ENCODE data around the gene TYK2. TPM values are rescaled to one million over a fixed set of nuclear protein-coding genes. Genes with fewer than 3 reads are reported as not detected.

TYK2 gene
- total and polyA plus RNA-seq, 9 of the 15 experiments (the other 6 are each of a cell fraction or from before 2014, with no cell fraction given): 15.0 to 182 (median 85.9) TPM

- TF ChIP-seq ATF6 (CRISPR knock-in tag; IDR thresholded peaks at IDR 0.05): peak; percentile 57; the same call in 1 of the 2 replicates
- TF ChIP-seq TBP (optimal IDR thresholded peaks at IDR 0.05; ENCODE audit: low read depth, low read length): peak; percentile 75
- TF ChIP-seq EGR1 (conservative IDR thresholded peaks at IDR 0.05): peak; percentile 99
- TF ChIP-seq PKNOX1 (IDR thresholded peaks at IDR 0.05): peak; percentile 98
Observed at GRCh38 chr19:10419646-10420443, 39.5 kb upstream of the TYK2 start (continued).

- Histone ChIP-seq H3K9ac (ENCODE audit: insufficient read depth in 1 of 2, low read depth in 2 of 2, low read length in 2 of 2) (peak overlapping the region; percentile 87 to 92), H3K9me3 (replicated peaks; ENCODE audit: control insufficient read depth, insufficient read depth, low read depth, low read length) (peaks cover 4% of the 10 kb centered on the region), H4K20me1 (replicated peaks; ENCODE audit: control insufficient read depth, insufficient read depth, low read length) (peaks cover 13% of the 10 kb centered on the region), H3K79me2 (ENCODE audit: control insufficient read depth, insufficient read depth, low read length) (peaks cover 66% of the 10 kb centered on the region), H2AFZ (ENCODE audit: low read depth, low read length) (peak overlapping the region; percentile 86), H3K4me2 (ENCODE audit: insufficient read depth, low read length) (peak overlapping the region; percentile 100), H3K9me1 (ENCODE audit: control insufficient read depth, insufficient read depth, low read length) (no peaks in the 10 kb centered on the region), H3K4me3 (peak overlapping the region; percentile 75), H3K4me1 (replicated peaks in 1 of 2; ENCODE audit: control insufficient read depth in 2 of 2, insufficient read depth in 2 of 2, low read length in 2 of 2) (peaks cover 42 to 75% of the 10 kb centered on the region in 2 experiments; a peak in 4 of 5 replicates), H3K27me3 (ENCODE audit: control insufficient read depth in 2 of 2, insufficient read depth in 2 of 2, low read length in 2 of 2) (no peaks in the 10 kb centered on the region), H3K36me3 (ENCODE audit: control insufficient read depth, insufficient read depth, low read length) (no peaks in the 10 kb centered on the region; the same call in 2 of the 3 replicates), H3K27ac (ENCODE audit: extremely low read depth, low read depth, low read length) (peak overlapping the region; percentile 95)
- TSS peak; percentile 79 for BruUV-seq (replicated peaks)
- ChIA-PET CTCF (ENCODE audit: low intra/inter-chr PET ratio) (interaction anchor here (0.5 to 2.3 kb wide), 3 partner anchors 15 to 487 kb away, joined by 4 to 8 read pairs (median 5); no protein-coding TSS in a partner anchor), POLR2A (interaction anchor here (1.3 to 1.7 kb wide), 2 partner anchors 130 to 148 kb away, joined by 4 read pairs; partner anchors contain the start of genes ICAM1 and ICAM5)
- intact Hi-C loops (cut with micrococcal nuclease): loop anchor here (2.0 kb wide), 1 partner anchor 14 kb away; no protein-coding TSS in a partner anchor
- in situ Hi-C loops (cut with MboI): no loop called here
- DNase-seq (ENCODE audit: extremely low read depth in 1 of 4, low spot score in 3 of 4) (peak; percentile 63 to 86 (median 69)), FAIRE-seq (no peak), ATAC-seq (peak; percentile 26)
- 1% methylated on average over 23 of the region's 40 CpGs for WGBS (ENCODE audit: insufficient coverage, low coverage, missing lambda C conversion rate)
- no peak for TF ChIP-seq TFE3 (CRISPR knock-in tag; IDR thresholded peaks at IDR 0.05)
- TF ChIP-seq CTCFL (IDR thresholded peaks at IDR 0.05; ENCODE audit: borderline replicate concordance, insufficient read depth, low read depth, low read length, poor library complexity, severe bottlenecking): peak; percentile 5
- no peak for TF ChIP-seq GTF3C2 (IDR thresholded peaks at IDR 0.05; ENCODE audit: borderline replicate concordance, extremely low read depth, insufficient read length)
Observed at GRCh38 chr19:10419200-10419645, 38.9 kb upstream of the TYK2 start.

Measured in K562 (cell line).